ENCODE measurements around the gene NID1.
"Not testable (repeated sequence)": the region's sequence is repeated elsewhere in the genome, so short reads cannot be mapped to it uniquely, and the experiment has no call there.

NID1 gene

DNA sequence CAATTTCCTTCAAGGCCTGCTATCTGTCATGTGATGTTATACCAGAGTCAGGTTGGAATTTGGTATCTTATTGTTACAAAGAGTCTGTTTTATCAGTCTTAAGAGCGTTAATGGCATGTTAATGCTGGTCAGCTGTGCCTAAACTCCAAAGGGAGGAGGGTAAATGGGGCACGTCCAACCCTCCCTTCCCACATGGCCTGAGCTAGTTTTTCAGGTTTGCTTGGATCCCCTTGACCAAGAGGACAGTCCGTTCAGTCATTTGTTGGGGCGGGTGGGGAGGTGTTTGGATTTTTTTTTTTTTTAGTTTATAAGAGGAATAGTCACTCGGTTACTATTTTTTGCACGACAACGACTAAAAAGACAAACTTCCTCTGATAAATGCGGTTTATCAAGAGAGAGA is 134.3 kb downstream of the NID1 start:
- DNase-seq = no peak

DNA sequence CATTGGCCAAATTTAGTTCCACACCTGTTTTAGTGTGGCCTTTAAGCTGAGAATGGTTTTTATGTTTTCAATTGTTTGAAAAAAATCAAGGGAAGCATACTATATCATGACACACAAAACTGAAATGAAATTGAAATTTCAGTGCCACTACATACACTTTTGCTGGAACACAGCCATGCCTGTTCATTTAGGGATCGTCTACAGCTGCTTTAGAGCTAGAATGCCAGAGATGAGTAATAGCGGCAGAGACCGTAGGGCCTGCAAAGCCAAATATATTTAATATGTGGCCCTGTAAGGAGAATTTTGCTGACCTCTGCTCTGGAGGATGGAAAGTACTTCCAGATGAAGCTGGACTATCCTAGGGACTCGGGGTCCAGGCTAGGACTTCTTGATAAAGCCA is 135.7 kb downstream of the NID1 start:
- DNase-seq = no peak

DNA sequence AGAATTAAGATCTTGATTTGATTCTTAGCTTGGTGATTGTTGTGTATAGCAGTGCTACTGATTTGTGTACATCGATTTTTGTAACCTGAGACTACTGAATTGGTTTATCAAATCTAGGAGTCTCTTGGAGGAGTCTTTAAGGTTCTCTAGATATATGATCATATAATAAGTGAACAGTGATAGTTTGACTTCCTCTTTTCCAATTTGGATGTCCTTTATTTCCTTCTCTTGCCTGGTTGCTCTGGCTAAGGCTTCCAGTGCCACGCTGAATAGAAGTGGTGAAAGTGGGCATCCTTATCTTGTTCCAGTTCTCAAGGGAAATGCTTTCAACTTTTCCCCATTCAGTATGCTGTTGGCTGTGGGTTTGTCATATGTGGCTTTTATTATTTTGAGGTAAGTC is 136.7 kb downstream of the NID1 start:
- DNase-seq = no peak

DNA sequence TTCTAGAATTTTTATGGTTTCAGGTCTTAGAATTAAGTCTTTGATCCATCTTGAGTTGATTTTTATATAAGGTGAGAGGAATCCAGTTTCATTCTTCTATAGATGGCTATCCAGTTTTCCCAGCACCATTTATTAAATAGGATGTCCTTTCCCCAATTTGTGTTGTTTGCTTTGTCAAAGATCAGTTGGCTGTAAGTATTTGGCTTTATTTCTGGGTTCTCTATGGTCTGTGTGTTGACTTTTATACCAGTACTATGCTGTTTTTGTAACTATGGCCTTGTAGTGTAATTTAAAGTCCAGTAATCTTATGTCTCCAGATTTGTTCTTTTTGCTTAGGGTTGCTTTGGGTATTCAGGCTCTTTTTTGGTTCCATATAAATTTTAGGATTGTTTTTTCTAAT is 137.3 kb downstream of the NID1 start:
- DNase-seq = not testable (repeated sequence)

Measured in activated CD4-positive, alpha-beta T cell treated with anti-CD3 and anti-CD28 coated beads, Interleukin-2, amount 50 U/mL, for 16 hours (primary cell).